ENCODE measurements around the gene LGALS1. TPM values are rescaled to one million over a fixed set of nuclear protein-coding genes. Genes with fewer than 3 reads are reported as not detected.

LGALS1 gene
- total and polyA plus RNA-seq, 9 of the 15 experiments (the other 6 are each of a cell fraction or from before 2014, with no cell fraction given) = 160 to 800 (median 330) TPM

- TF ChIP-seq BHLHE40 (IDR thresholded peaks at IDR 0.05; ENCODE audit: low read length) (no peak), E2F1 (CRISPR knock-in tag; IDR thresholded peaks at IDR 0.05) (no peak)
Measured at GRCh38 chr22:37647317-37647716, 28.1 kb upstream of the LGALS1 start (continued).

GRCh38 chr22:37647928-37648327 is 27.5 kb upstream of the LGALS1 start:
- ATAC-seq (no peak), FAIRE-seq (no peak), DNase-seq (ENCODE audit: extremely low read depth in 1 of 4, low spot score in 3 of 4) (no peak)
- ChIA-PET CTCF (ENCODE audit: low intra/inter-chr PET ratio) (no interaction called here), POLR2A (no interaction called here)
- no peaks in the 10 kb centered on the region for H3K9me3 ChIP-seq (replicated peaks; ENCODE audit: control insufficient read depth, insufficient read depth, low read depth, low read length)
- in situ Hi-C loops (cut with MboI) (no loop called here), intact Hi-C loops (cut with micrococcal nuclease) (no loop called here)
- H3K9ac ChIP-seq (ENCODE audit: insufficient read depth in 1 of 2, low read depth in 2 of 2, low read length in 2 of 2) = no peak overlapping the region
- no peak overlapping the region for H2AFZ ChIP-seq (ENCODE audit: low read depth, low read length)
- H4K20me1 ChIP-seq (replicated peaks; ENCODE audit: control insufficient read depth, insufficient read depth, low read length) = no peaks in the 10 kb centered on the region
- peaks cover 58% of the 10 kb centered on the region; the same call in 2 of the 3 replicates for H3K36me3 ChIP-seq (ENCODE audit: control insufficient read depth, insufficient read depth, low read length)
- H3K4me3 ChIP-seq = no peak overlapping the region
- peaks cover 0 to 11% of the 10 kb centered on the region in 2 experiments; a peak in 2 of 5 replicates for H3K4me1 ChIP-seq (replicated peaks in 1 of 2; ENCODE audit: control insufficient read depth in 2 of 2, insufficient read depth in 2 of 2, low read length in 2 of 2)
- H3K4me2 ChIP-seq (ENCODE audit: insufficient read depth, low read length) = no peak overlapping the region
- H3K27me3 ChIP-seq (ENCODE audit: control insufficient read depth in 2 of 2, insufficient read depth in 2 of 2, low read length in 2 of 2) = no peaks in the 10 kb centered on the region
- H3K79me2 ChIP-seq (ENCODE audit: control insufficient read depth, insufficient read depth, low read length) = no peaks in the 10 kb centered on the region; the same call in 2 of the 3 replicates
- BruUV-seq (replicated peaks) = no TSS peak
- no peak for TF ChIP-seq HMGXB4 (CRISPR knock-in tag; IDR thresholded peaks at IDR 0.05)
- TF ChIP-seq ZBTB7A (IDR thresholded peaks at IDR 0.05; ENCODE audit: borderline replicate concordance, control insufficient read depth, low read depth, low read length) = no peak
- TF ChIP-seq DNMT1 (IDR thresholded peaks at IDR 0.05) = no peak
- no peak for TF ChIP-seq DMBX1 (CRISPR knock-in tag; IDR thresholded peaks at IDR 0.05; ENCODE audit: borderline replicate concordance)
- peak; percentile 11; the same call in 1 of the 2 replicates for TF ChIP-seq NFIC (IDR thresholded peaks at IDR 0.05)
- H3K9me1 ChIP-seq (ENCODE audit: control insufficient read depth, insufficient read depth, low read length) = no peaks in the 10 kb centered on the region
- WGBS (ENCODE audit: insufficient coverage, low coverage, missing lambda C conversion rate) = 98% methylated on average over 9 of the region's 9 CpGs
- H3K27ac ChIP-seq (ENCODE audit: extremely low read depth, low read depth, low read length) = no peak overlapping the region

Data from K562 (cell line).